RPMI7951 (cell line): ENCODE measurements around the gene SPP1. TPM values are rescaled to one million over a fixed set of nuclear protein-coding genes. Genes with fewer than 3 reads are reported as not detected.
"Not testable (repeated sequence)": the region's sequence is repeated elsewhere in the genome, so short reads cannot be mapped to it uniquely, and the experiment has no call there.

ENCODE experiments used
- DNase-seq: peaks from one replicate; pipeline ENCODE4 v3.0.0-alpha.2; 2012; ENCODE audit warnings: low read depth
- total RNA-seq: library from RNA; depleted of rRNA; stranded (reverse); fragments of >200 nt; shearing (Covaris generic); gene quantifications from 2 replicates; pipeline ENCODE4 v1.2.3, GENCODE V29; 2014

Gene SPP1
- total RNA-seq, 1 experiment from 2014 or later = 3.1 TPM

- no peak for DNase-seq
Measured at GRCh38 chr4:87986508-87986907, 11.0 kb downstream of the SPP1 start.

DNA sequence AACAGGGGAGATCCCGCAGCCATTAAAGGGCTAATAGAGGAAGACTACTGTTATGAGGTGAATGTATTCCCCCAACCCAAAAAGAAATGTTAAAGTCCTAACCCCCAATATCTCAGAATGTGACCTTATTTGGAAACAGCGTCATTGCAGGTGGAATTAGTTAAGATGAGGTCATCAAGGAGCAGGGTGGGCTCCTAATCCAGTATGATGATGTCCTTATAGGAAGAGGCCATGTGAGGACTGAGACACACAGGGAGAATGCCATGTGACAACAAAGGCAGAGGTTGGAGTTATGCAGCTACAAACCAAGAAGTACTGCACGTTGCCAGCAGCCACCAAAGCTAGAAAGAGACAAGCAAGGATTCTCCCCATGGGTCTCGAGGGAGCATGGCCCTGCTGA is 14.3 kb downstream of the SPP1 start:
- no peak for DNase-seq

- DNase-seq = no peak
Measured at GRCh38 chr4:87995435-87995834, 19.9 kb downstream of the SPP1 start.

GRCh38 chr4:87999191-87999691 is 23.7 kb downstream of the SPP1 start:
- not testable (repeated sequence) for DNase-seq

DNA sequence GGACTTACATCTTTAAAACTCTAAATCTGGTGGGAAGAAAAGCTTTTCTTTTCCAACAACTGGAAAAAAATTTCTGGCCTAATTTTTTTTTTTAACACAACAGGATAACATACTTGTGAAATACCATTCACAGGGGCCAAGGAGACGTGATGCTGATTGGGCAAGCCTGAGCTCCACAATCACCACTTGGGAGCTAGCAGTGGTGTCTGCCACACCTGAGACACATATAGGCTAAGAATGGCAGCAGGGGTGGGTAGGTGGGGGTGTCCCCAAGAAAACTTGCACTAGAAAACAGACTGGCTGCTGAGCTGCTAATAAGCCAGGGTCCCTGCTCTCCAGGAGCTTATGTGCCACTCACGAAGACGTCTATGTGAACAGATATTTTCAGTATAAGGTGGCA is 26.4 kb downstream of the SPP1 start:
- no peak for DNase-seq

DNA sequence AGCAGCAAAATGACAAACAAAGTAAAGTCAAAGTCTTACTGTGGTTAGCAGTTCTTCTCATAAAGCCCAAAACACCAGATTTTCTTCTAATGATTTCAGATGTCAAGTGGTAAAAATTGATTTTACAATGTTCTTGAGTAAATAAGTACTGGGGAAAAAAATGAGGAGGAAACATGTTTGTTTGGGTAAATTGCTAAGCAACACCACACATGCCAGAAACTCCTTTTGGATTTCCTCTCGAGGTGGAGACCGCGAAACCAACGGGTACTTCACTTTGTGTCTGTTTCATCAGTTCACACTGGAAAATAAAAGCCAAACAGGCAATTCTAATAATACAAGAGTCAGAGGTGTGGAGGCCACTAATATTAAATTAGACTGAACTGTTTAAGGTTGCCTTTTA is 27.3 kb downstream of the SPP1 start:
- peak; percentile 54 for DNase-seq

DNA sequence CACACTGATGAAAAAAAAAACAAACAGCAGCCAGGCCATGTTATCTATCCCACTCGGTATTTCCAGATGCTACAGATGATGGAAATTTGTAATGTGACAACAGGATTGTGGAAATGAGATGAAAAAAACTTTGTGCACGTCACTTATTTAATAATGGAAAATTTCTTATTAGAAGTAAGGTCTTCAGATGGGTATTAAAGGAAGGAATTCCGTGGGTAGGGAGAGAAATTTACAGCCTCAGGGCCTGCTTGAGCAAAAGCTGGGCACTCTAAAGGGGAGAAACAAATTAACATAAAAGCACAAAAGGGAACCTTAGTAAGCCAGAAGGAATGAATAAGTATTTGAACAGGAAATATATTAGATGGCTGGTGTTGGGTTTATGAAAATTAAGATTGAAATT is 27.7 kb downstream of the SPP1 start:
- peak; percentile 39 for DNase-seq

GRCh38 chr4:88005076-88005475 is 29.6 kb downstream of the SPP1 start:
- no peak for DNase-seq

GRCh38 chr4:88005946-88006345 is 30.4 kb downstream of the SPP1 start:
- DNase-seq = no peak

DNA sequence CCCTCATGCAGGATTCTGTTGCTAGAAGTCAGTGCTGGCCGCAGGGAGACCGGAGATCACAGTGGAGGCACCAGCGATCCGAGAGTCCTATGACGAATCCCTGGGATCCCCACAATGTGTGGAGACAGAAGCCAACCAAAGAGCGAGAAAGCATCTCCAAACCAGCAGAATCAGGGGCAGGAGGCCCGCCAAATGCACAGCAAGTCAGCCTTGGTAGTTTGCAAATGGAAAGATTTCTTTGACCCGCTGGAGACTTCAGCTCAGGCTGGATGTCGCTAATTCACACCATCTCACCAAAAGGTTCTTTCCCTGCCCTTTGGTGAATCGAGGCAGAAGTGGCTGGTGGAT is 31.4 kb downstream of the SPP1 start:
- DNase-seq = no peak

GRCh38 chr4:88007304-88008121 is 32.0 kb downstream of the SPP1 start, which contains the start of gene PKD2:
TSS of gene PKD2 (plus strand) at chr4:88007635. CDS start at chr4:88007734, 99 bp downstream.
- peak; percentile 75 for DNase-seq

DNA sequence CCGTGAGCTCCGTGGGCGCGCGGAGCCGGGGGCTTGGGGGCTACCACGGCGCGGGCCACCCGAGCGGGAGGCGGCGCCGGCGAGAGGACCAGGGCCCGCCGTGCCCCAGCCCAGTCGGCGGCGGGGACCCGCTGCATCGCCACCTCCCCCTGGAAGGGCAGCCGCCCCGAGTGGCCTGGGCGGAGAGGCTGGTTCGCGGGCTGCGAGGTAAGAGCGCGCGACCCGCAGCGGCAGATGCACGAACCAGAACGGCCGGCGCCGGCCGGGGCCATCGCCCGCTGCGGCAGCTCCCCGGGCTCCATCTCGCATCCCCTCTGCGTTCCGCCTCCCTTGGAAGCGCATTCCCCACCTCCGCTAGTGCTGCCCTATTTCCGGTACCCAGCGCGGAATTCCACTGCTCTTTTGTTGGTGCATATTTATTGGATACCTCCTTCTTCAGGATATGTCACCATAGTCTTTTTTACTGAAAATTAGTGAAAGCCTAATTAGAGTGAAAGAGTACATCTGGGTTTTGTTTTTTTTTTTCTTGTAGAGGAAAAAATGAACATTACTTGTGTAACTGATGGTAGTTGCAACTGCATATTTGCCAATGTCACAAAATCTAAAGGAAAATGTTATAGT is 32.7 kb downstream of the SPP1 start:
- DNase-seq = peak; percentile 58

GRCh38 chr4:88008743-88009171 is 33.2 kb downstream of the SPP1 start:
- DNase-seq = peak; percentile 21

DNA sequence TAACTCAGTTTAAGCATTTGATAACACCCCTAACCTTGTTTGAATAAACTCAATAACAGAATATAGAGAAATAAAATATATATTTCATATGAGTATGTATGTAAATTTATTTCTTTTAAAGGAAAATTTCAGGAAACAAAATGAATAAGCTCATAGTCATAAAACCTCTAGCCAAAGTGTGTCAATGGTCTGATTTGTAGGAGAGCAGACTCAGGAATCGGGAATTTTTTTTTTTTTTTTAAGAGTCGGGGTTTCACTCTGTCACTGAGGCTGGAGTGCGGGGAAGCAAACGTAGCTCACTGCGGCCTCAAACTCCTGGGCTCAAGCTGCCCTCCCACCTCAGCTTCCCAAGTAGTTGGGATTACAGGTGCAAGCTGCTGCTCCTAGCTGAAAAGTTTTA is 34.4 kb downstream of the SPP1 start:
- DNase-seq = no peak

- no peak for DNase-seq
Measured at GRCh38 chr4:88010966-88011365, 35.5 kb downstream of the SPP1 start.

DNA sequence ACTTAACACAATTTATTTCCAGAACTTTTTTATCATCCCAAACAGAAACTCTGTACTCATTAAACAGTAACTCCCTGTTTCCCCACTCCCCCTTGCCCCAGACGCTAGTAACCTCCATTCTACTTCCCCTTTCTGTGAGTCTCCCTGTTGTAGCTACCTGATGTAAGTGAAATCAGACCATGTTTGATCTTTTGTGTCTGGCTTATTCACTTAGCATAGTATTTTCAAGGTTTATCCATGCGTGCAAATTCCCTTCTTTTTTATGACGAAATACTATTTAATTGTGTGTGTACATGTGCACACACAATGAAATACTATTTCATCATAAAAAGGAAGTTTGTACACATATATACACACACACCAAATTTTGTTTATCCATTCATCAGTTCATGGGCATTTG is 37.1 kb downstream of the SPP1 start:
- no peak for DNase-seq

DNA sequence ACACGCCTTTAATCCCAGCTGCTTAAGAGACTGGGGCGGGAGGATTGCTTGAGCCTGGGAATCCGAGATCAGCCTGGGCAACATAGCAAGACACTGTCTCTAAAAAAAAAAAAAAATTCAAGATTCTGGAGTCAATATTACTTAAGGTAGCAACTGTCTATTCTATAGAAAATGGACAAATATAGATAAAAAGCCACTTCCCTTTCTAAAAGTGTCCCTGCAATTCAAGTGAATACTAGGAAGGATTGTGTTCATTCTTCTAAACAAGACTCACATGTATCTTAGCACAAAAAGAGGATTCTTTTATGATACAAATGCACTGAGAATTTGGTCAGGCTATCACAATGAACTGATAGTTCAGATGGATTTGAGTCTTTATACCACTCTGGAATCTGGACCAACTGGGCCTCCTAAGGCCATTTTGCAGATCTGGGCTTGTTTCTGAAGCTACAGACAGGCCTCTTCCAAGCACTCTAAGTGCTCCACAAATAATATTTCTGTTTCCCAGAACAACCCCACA is 38.9 kb downstream of the SPP1 start:
- DNase-seq = no peak

- no peak for DNase-seq
Measured at GRCh38 chr4:88015659-88016295, 40.3 kb downstream of the SPP1 start.

DNA sequence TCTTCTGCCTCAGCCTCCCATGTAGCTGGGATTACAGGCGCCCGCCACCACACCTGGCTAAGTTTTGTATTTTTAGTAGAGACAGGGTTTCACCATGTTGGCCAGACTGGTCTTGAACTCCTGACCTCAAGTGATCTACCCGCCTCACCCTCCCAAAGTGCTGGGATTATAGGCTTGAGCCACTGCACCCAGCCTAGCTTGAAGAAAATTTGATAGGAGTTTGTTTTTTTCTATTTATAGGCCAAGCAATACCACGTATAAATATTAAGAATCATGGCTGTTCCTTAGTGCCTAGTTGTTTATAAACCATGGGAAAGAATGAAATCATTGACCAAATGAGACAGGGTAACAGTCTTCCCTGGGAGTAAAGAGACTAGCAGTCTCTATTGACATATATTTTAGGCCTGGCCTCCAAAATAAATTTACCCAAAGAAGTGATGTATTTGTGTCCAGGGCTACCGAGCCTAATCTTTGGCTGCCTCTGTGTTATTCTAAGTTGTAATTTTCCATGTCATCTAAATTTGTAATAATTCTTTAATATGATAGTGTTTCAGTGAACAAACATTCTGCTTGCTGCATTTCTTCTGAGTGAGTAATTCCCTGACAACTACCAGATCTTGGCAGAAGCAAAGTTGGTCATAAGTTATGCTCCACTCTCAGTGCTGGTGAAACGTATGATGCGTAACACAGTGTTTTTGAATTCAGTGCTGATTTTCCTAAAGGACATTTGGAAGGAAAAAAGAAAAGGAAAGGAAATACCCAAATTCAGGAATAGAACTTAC is 42.2 kb downstream of the SPP1 start:
- peak; percentile 86 for DNase-seq

- peak; percentile 81 for DNase-seq
Measured at GRCh38 chr4:88018466-88018865, 43.0 kb downstream of the SPP1 start.

DNA sequence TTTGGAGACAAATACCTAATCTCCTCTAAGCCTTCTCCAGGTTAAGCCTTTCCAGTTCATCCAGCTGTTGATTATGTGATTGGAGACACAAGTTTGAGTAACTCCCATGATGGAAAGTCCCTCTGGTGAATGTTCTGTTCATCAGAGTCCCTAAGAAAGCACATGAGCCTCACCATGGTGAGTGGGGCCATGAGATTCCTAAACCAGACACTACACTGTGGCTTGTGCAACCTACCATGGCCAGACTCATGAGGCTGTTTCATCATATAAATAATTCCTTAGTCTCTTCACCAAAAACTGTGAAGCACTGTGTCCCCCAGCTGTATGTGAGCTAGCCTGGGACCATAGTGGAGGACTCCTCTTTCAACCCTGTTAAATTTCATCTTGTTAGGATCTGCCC is 46.3 kb downstream of the SPP1 start:
- DNase-seq = no peak

DNA sequence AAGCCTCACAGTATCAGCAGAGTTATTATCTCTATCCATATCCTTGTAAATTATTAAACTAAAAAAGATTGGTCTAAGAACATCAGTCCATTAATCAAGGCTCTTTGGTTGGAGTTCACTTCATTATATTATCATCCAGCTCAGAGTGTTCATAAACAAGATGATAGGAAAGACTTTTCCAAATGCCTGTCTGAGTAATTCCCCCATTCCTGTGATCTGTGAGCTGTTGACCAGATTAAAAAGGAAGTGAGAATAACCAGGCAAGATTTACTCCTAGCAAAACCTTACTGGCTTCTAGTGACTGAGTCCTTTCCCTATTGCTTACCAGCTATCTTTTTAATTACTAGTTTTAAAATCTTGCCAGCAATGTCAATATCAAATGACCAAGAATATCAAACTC is 46.8 kb downstream of the SPP1 start:
- DNase-seq = no peak
